ENCODE data around the gene BAZ2B.

DNA sequence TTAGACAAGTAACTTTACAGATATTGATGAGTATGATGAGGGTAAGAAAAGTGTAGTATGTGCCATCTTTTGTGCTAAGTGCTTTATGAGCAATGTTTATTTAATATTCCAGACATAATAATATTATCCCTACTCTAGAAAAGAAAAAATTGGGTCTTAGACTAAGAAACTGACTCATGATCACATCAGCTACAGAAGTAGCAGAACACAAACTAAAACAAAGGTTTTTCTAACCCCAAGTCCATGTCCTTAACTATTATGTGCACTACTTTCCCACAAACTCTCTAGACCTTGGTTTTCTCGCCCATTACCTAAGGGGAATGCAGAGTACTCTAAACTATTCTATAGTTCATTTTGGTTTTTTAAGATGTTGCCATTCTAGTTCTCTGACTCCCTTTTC is 64.5 kb downstream of the BAZ2B start:
- TF ChIP-seq, protein P1, sequence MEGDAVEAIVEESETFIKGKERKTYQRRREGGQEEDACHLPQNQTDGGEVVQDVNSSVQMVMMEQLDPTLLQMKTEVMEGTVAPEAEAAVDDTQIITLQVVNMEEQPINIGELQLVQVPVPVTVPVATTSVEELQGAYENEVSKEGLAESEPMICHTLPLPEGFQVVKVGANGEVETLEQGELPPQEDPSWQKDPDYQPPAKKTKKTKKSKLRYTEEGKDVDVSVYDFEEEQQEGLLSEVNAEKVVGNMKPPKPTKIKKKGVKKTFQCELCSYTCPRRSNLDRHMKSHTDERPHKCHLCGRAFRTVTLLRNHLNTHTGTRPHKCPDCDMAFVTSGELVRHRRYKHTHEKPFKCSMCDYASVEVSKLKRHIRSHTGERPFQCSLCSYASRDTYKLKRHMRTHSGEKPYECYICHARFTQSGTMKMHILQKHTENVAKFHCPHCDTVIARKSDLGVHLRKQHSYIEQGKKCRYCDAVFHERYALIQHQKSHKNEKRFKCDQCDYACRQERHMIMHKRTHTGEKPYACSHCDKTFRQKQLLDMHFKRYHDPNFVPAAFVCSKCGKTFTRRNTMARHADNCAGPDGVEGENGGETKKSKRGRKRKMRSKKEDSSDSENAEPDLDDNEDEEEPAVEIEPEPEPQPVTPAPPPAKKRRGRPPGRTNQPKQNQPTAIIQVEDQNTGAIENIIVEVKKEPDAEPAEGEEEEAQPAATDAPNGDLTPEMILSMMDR (IDR thresholded peaks at IDR 0.05; ENCODE audit: low read length), result no peak
- no peak for TF ChIP-seq EZH2 (IDR thresholded peaks at IDR 0.05; ENCODE audit: borderline replicate concordance, low read length)
